ENCODE measurements around the gene VPS54.
A peak's percentile ranks its signal among the peaks of the same experiment; 100 is the strongest.

The VPS54 gene

DNA sequence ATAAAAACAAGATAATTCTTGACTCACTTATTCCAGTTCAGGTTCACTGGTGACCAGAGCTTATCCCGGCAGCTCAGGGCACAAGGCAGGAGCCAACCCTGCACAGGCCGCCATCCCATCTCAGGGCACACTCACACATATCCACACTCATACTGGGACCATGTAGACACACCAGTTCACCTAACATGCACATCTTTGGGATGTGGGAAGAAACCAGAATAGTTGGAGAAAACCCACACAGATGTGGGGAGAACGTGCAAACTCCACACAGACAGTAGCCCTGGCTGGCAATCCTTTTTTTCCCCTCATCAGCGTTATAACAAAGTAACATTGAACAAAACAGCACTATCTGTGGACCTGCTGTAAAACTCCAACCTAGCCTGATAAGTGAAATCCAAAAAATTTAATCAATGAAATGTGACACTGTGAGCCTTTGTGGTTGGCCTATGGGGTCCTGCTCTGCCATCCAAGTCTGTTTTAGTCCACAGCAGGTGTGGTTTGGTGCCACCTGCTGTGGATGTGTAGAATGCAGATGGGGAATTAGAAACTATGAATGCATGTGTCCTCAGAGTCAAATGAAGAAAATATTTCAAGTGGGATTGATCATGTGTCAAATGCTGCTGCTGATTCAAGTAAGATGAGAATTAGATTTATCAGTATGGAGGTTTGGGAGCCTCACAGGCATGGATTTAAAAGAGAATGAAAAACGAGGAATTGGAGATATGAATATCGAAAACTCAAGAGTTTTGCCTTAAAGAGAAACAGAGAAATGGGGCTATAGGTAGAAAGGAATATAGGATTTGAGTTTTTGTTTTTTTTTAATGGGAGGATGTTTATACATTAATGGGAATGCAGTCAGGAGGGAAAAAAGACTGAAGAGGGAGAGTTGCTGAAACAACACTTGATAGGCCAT lies 130.5 kb downstream of the VPS54 start:
- no peak overlapping the region for H3K27ac ChIP-seq
- TF ChIP-seq, protein P1, sequence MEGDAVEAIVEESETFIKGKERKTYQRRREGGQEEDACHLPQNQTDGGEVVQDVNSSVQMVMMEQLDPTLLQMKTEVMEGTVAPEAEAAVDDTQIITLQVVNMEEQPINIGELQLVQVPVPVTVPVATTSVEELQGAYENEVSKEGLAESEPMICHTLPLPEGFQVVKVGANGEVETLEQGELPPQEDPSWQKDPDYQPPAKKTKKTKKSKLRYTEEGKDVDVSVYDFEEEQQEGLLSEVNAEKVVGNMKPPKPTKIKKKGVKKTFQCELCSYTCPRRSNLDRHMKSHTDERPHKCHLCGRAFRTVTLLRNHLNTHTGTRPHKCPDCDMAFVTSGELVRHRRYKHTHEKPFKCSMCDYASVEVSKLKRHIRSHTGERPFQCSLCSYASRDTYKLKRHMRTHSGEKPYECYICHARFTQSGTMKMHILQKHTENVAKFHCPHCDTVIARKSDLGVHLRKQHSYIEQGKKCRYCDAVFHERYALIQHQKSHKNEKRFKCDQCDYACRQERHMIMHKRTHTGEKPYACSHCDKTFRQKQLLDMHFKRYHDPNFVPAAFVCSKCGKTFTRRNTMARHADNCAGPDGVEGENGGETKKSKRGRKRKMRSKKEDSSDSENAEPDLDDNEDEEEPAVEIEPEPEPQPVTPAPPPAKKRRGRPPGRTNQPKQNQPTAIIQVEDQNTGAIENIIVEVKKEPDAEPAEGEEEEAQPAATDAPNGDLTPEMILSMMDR (conservative IDR thresholded peaks at IDR 0.05): peak; percentile 91

DNA sequence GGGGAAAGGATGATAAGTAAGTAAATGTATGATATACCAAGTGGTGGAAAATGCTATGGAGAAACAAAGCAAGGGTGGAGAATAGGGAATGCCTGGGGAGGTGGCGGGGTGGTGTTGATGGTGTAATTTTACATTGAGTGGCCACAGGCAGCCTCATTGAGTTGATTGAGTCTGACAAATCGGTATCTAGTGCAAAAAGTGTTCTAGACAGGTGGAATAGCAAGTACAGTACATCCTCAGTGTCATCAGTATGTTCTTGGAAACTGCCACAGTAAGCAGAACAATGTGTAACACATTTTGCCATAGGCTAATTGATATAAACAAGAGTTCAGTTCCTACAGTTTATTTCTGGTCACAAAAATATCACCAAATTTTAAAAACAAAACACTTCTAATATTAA lies 131.2 kb downstream of the VPS54 start:
- TF ChIP-seq, protein P1 (conservative IDR thresholded peaks at IDR 0.05): no peak
- H3K27ac ChIP-seq: no peak overlapping the region

DNA sequence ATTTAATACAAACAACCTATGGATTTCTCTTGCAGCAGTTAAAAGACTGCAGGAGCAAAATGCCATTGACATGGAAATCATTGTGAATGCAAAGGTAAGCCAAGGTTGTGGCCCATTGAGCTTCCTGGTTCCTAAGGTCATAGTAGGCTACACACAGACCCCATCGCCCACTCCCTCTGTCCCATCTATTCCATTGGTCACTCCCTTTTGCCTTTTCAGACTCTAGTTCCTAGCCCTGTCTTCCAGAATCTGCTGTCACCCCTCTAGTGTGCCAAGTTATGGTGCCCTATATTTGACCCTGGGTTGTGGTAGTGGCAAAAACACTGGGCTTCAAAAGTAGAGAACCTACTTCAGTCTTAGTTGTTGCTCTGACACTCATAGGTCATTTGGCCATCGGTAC lies 132.8 kb downstream of the VPS54 start:
- H3K27ac ChIP-seq: no peak overlapping the region
- TF ChIP-seq, protein P1 (conservative IDR thresholded peaks at IDR 0.05): no peak

DNA sequence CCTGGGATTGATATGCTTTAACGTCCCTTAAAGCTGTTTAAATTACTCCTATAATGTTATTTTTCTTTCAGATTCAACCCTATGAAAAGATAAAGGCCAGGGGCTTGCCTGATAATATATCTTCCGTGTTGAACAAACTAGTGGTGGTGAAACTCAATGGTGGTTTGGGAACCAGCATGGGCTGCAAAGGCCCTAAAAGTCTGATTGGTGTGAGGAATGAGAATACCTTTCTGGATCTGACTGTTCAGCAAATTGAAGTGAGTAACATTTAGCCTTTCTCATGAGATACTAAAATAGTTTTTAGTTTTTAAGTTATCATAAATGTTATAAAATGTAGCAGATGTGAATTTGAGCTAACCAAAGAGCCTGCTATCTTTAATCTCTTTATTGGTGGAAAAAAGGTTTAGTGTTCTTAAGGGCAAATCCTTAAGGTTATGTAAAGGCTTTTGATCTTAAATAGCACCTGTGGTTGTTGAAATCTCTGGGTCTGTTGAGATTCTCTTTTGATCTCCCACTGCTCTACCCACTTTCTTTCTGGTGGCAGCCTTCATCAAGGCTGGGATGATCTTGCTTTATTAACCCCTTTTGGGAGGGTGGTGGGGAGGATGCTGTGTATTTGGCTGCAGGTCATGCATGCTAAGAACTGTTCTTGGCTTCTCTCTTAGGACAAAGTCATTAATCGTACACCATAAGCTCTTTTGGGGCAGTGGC lies 136.7 kb downstream of the VPS54 start:
- no peak overlapping the region for H3K27ac ChIP-seq
- TF ChIP-seq, protein P1 (conservative IDR thresholded peaks at IDR 0.05): no peak

DNA sequence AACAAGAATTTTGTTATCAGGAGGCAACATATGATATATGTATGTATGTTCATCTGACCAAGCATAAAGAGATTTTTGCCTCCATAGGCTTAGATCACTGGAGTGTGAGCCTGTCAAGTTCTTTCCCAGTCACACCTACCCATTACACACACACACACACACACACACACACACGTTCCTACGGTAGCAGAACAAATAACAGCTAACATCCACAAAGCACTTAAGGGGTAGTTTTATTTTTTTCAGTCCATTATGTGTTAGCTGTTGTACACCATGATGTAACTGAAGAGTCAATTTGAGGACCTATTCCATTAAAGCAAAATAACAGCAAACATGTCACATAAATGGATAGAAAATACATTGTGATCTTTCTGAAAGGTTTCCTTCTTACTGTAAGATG lies 138.0 kb downstream of the VPS54 start:
- no peak overlapping the region for H3K27ac ChIP-seq
- TF ChIP-seq, protein P1 (conservative IDR thresholded peaks at IDR 0.05): no peak

DNA sequence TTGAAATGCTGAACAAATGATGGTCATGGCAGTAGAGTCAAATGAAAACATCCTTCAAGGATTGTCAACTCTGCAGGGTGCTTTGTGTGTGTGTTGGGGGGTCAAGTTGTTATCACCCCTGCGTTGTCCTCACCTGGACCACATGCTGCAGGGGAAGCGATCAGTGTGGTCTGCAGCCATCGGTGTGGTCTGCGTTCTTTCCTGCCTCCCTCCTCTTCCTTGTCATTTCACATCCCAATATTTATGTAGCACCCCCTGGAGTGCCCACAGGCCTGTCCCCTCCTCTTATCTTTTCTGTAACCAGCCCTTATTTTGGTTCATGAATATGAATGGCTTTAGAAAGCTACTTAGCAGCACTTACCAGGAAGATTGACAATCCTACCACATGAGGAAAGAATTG lies 138.6 kb downstream of the VPS54 start:
- TF ChIP-seq, protein P1 (conservative IDR thresholded peaks at IDR 0.05): no peak
- no peak overlapping the region for H3K27ac ChIP-seq

DNA sequence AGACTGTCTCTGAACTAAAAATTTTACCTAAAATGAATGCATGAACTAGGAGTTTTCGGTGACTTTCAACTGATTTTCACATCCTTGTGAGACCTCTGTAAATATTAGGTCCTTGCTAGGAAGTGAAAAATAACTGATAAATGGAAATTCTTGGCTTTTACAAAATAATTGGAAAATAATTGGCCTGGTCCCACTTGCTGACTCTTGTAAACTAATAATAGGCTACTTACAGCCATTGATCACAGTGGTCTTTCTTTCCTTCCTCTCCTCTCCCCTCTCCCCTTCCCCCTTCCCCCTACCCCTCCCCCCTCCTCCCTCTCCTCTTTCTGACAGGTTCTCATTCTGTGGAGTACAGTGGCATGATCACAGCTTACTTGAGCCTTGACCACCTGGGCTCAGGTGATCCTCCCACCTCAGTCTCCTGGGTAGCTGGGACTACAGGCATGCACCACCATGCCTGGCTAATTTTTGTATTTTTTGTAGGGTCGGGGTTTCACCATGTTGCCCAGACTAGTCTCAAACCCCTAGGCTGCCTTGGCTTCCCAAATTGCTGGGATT lies 139.3 kb downstream of the VPS54 start:
- TF ChIP-seq, protein P1 (conservative IDR thresholded peaks at IDR 0.05): no peak
- H3K27ac ChIP-seq: no peak overlapping the region

Measured in VCaP (cell line).